Choroid plexus epithelial cell (primary cell): ENCODE results near the gene KLHL11.
"Not testable (repeated sequence)": the region's sequence is repeated elsewhere in the genome, so short reads cannot be mapped to it uniquely, and the experiment has no call there.

ENCODE experiments used
- DNase-seq: peaks from one replicate; pipeline ENCODE4 v3.0.0-alpha.2; 2010; ENCODE audit warnings: low read depth
- H3K4me3 ChIP-seq: 2 replicates; pipeline ENCODE4 v1.5.1; 2011; ENCODE audit warnings: low read depth, mild to moderate bottlenecking, control low read depth, low read length, moderate library complexity
- CTCF ChIP-seq: conservative IDR thresholded peaks from 2 replicates; pipeline ENCODE4 v1.5.1; 2011; ENCODE audit warnings: low read depth, mild to moderate bottlenecking, control low read depth, inconsistent platforms, low read length, moderate library complexity

The KLHL11 gene

GRCh38 chr17:41836550-41837196 lies 28.6 kb downstream of the KLHL11 start:
- peak overlapping the region; percentile 78 for H3K4me3 ChIP-seq
- no peak for TF ChIP-seq CTCF
- DNase-seq = no peak

GRCh38 chr17:41835800-41836549 lies 29.2 kb downstream of the KLHL11 start, which contains the start of gene NT5C3B:
TSS of gene NT5C3B (minus strand) at chr17:41836232. CDS start at chr17:41836193, 39 bp downstream.
- peak within 1 kb of the TSS; percentile 78 for H3K4me3 ChIP-seq
- no peak for TF ChIP-seq CTCF
- peak; percentile 13 for DNase-seq

GRCh38 chr17:41835214-41835799 lies 29.9 kb downstream of the KLHL11 start:
- no peak for TF ChIP-seq CTCF
- peak overlapping the region; percentile 78 for H3K4me3 ChIP-seq
- DNase-seq = no peak

GRCh38 chr17:41829961-41830360 lies 35.3 kb downstream of the KLHL11 start:
- not testable (repeated sequence) for H3K4me3 ChIP-seq, DNase-seq

GRCh38 chr17:41825175-41825845 lies 39.9 kb downstream of the KLHL11 start:
- no peak for DNase-seq
- H3K4me3 ChIP-seq = no peak overlapping the region
- no peak for TF ChIP-seq CTCF

- H3K4me3 ChIP-seq = no peak overlapping the region
- no peak for DNase-seq
- no peak for TF ChIP-seq CTCF
Measured at GRCh38 chr17:41824086-41824485, 41.1 kb downstream of the KLHL11 start.

- no peak overlapping the region for H3K4me3 ChIP-seq
- DNase-seq = no peak
- no peak for TF ChIP-seq CTCF
Measured at GRCh38 chr17:41823580-41823979, 41.6 kb downstream of the KLHL11 start.
